PFSK-1 (cell line): Measurements from ENCODE around the gene MAP4K2.
A peak's percentile ranks its signal among the peaks of the same experiment; 100 is the strongest.

Experiments used
- FOXP2 ChIP-seq: optimal IDR thresholded peaks from 2 replicates; pipeline ENCODE3; 2011; ENCODE audit warnings: borderline replicate concordance, control low read depth, inconsistent platforms; ENCODE audit not compliant: insufficient read depth; ENCODE audit errors: extremely low read length, extremely low read depth
- POLR2AphosphoS5 ChIP-seq: IDR thresholded peaks from 2 replicates; pipeline ENCODE4 v1.6.1; 2012; ENCODE audit warnings: low read depth, mild to moderate bottlenecking, control low read depth, low read length, moderate library complexity
- REST ChIP-seq, 2 experiments: IDR thresholded peaks; 2 replicates each; pipeline versions ENCODE4 v1.6.1 to v1.8.0; 2011 to 2012; ENCODE audit warnings: low read depth in 2 of 2, low read length in 2 of 2, control low read depth in 1 of 2, inconsistent platforms in 1 of 2, mild to moderate bottlenecking in 1 of 2, moderate library complexity in 1 of 2; ENCODE audit not compliant: insufficient read depth in 1 of 2
- SIN3A ChIP-seq: IDR thresholded peaks from 2 replicates; pipeline ENCODE4 v1.6.1; 2012; ENCODE audit warnings: mild to moderate bottlenecking, low read length, moderate library complexity, borderline replicate concordance; ENCODE audit not compliant: insufficient read depth
- TAF1 ChIP-seq: IDR thresholded peaks from 2 replicates; pipeline ENCODE4 v1.6.1; 2012; ENCODE audit warnings: low read length, control low read depth, borderline replicate concordance; ENCODE audit not compliant: insufficient read depth

Gene MAP4K2

DNA sequence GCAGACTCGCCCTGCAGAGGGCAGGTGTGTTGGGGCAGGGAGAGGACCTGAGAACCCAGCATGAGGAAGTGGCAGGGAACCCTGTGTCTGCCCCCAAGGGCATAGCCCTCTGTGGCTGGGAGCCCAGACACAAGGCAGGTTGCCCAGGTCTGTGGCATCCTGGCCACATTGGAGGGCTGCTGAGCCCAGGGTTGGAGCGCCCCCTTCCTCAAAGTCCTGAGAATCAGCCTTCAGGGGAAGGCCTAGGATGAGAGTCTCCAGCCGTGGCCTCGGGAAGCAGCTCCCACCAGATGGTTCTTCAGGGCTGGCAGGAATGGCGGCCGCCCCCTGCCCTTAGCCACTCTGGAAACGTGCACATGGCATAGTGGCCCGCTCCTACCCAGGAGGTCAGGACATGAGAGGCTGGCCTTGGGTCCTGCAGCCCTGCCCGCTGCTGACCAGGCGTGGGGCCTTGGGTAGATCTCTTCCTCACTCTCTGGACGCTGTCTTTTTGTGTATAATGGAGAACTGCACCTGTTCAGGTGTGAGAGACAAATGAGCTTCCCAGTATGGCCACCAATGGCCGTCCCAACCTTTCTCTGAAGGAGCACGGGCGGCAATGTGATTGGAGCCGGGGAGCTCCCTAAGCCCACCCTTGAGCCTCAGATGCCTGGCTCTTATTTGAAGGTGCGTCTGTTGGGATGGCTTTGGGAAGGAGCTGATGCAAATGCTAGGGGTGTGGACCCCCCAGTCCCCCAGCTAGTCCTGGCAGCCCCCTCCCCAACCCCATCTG is 46.0 kb upstream of the MAP4K2 start:
- no peak for TF ChIP-seq TAF1
- no peak for TF ChIP-seq REST (IDR thresholded peaks at IDR 0.05; ENCODE audit: insufficient read depth in 1 of 2, low read depth in 2 of 2, low read length in 2 of 2)
- no peak for TF ChIP-seq POLR2AphosphoS5
- no peak for TF ChIP-seq SIN3A
- no peak for TF ChIP-seq FOXP2

DNA sequence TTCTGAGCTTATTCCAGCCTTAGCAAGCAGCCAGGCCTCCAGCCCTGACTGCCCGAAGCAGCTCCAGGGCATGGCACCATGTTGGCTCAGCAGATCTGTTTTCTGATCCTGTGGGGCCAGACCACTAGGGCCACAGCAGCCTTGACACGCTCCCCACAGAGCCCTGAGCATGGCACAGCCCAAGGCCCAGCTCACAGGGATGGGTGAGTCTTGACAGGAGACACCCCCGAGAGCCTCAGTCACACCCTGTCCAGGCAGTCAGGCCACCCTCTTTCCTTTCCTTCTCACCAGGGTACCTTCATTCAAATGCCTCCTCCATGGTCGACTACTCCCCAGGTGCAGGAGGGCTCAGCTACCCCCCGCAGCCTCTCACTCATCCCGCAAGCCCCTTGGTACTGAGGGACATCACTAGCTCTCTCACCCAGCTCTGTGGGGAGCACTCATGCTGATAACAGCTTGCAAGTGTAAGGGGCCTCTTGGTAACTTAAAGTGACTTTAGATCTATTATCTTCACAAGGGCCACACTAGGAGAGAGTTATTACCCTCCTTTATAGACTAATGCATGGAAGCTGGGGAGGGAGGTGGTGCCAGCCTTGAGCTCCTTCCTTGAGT is 45.3 kb upstream of the MAP4K2 start:
- TF ChIP-seq SIN3A (no peak), REST (IDR thresholded peaks at IDR 0.05; ENCODE audit: insufficient read depth in 1 of 2, low read depth in 2 of 2, low read length in 2 of 2) (no peak), FOXP2 (no peak), POLR2AphosphoS5 (no peak), TAF1 (no peak)

DNA sequence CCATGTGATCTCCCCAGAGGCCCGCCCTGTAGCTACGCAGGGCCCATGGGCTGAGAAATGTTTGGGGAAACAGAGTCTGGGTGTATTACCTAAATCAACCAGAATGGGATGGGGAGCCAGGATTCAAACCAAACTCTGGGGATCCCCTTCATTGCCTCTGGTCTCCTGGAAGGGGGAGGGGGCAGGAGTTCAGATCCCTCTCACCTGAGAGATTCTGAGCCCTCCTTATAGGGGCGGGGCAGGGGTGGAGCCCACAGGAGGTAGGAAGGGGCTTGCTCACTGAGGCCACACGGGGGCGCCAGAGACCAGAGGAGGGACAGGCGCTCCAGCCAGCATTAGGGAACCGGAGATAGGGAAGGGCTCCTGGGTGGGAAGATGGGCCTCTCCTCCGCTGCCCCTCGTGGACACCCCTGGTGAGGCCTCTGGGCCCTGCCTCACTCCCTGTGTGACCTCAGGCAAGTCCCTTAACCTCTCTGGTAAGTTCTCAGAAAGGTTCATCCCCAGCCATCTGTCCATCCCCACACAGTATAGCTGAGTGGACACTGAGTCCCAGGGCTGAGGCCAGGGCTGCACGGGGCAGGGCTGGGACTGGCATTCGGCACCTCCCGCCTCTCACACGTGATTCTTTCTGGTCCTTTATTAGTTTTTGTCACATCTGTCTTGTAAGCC is 44.1 kb upstream of the MAP4K2 start:
- TF ChIP-seq TAF1 (no peak), REST (IDR thresholded peaks at IDR 0.05; ENCODE audit: insufficient read depth in 1 of 2, low read depth in 2 of 2, low read length in 2 of 2) (no peak), FOXP2 (peak; percentile 19)

DNA sequence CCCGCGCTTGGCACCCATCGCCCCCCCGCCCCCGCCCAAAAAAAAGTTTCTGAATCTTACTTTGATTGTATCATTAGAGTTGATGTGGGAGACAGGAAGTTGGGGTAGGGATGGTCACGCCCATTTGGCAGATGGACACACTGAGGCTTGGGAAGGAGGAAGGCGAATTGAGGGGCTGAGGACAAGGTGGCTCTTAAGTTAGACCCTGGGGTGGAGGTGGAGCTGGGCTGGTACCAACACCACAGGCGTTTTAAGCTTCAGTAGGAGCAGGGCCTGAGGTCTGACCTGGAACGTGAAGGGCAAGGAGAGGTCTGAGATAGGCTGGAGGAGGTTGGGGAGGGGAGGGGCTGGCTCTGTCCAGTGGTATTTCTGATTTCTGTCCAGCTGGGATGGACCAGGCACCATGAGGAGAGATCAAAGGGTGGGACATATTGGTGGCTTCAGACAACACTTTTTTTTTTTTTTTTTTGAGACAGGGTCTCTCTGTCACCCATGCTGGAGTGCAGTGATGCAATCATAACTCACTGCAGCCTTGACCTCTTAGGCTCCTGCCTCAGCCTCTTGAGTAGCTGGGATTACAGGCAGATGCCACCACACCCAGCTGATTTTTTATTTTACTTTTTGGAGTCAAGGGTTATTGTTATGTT is 42.2 kb upstream of the MAP4K2 start:
- TF ChIP-seq FOXP2 (no peak), POLR2AphosphoS5 (no peak), TAF1 (no peak), SIN3A (no peak)

DNA sequence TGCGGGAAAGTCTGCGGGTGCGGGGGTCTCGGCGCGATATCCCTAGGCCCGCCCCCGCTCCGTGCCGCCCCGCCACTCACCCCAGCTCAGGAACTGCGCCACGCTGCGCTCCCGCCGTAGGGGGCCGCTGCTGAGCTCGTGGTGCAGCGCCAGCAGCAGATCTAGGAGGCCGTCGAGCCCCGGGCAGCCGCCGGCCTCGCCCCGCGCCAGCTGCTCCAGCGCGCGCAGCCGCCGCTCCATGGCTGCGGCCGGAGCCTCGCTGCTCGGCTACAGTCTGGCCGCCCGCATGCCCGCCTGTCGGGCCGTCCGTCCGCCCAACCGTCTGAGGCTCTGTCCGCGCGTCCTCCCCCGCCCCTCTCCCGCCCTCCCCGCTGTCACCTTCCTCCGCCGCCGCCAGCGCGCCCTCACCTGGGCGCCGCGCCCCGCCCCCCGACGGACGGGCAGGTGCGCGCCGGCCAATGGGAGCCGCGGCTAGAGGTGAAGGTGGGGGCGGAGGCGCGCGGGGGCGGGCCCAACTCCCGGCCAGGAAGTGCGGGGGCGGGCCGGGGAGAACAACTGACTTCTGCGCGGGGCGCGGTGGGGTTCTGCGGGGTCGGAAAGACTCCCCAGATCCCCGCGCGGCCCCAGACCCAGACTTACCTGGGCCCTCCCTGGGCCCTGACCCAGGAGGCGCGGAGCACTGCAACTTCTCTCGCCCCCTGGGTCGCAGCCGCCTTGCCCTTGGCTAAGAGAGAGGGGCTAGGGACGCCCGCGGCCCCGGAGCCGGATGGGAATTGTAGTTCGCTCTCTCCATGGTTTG is 41.5 kb upstream of the MAP4K2 start, which contains the start of gene CDC42BPG:
Gene CDC42BPG (minus strand): TSS at position 324 of the 799 bp plus-strand sequence. CDS start 84 bp downstream, at position 240.
- TF ChIP-seq FOXP2, result peak; percentile 37
- TF ChIP-seq SIN3A, result no peak
